Measurements from ENCODE around the gene EGR4.

The EGR4 gene

GRCh38 chr2:73249636-73250035 lies 43.7 kb downstream of the EGR4 start:
- no peak for DNase-seq (ENCODE audit: low read depth)

- DNase-seq (ENCODE audit: low read depth): no peak
These were observed 46.5 kb downstream of the EGR4 start for GRCh38 chr2:73246850-73247249.

- DNase-seq (ENCODE audit: low read depth): no peak
These were observed 48.8 kb downstream of the EGR4 start for GRCh38 chr2:73244580-73244979.

- DNase-seq (ENCODE audit: low read depth): no peak
These were observed 49.3 kb downstream of the EGR4 start for GRCh38 chr2:73243884-73244570.

Measured in activated T-cell treated with anti-CD3 and anti-CD28 coated beads for 1 hour (primary cell).